DMS53 (cell line): ENCODE results near the gene ZBTB17.
A peak's percentile ranks its signal among the peaks of the same experiment; 100 is the strongest.
"Not testable (repeated sequence)": the region's sequence is repeated elsewhere in the genome, so short reads cannot be mapped to it uniquely, and the experiment has no call there.

Experiments used
- DNase-seq: peaks from one replicate; lab custom pipeline; 2025; lab: John Stamatoyannopoulos, UW

ZBTB17 gene

GRCh38 chr1:15975805-15976680, at the start of gene ZBTB17:
ZBTB17 (minus strand) TSS chr1:15976101; CDS start chr1:15948495, 27,606 bp downstream.
- DNase-seq = peak; percentile 97

- DNase-seq = no peak
These were observed 47.3 kb upstream of the ZBTB17 start for GRCh38 chr1:16023050-16023653.

DNA sequence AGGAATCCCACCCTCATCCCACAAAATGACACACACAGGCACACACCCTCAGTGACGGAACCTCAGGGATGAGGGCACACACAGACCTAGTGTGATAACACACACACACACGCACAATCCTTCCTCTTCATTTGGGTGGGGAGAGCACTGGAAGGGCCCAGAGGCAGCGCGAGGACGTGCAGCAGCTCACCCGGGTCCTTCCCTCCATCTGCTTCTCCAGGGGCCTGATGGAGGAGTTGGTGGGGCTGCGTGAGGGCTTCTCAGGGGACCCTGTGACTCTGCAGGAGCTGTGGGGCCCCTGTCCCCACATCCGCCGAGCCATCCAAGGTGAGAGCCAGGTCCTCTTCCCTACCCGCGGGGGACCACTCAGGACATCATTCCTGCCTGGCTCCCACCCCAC, 46.5 kb upstream of the ZBTB17 start:
- DNase-seq = no peak

- peak; percentile 60 for DNase-seq
These were observed 45.8 kb upstream of the ZBTB17 start, which contains the start of gene CLCNKA for GRCh38 chr1:16021681-16022080. CLCNKA (plus strand) TSS chr1:16022036; CDS start chr1:16022620, 584 bp downstream.

DNA sequence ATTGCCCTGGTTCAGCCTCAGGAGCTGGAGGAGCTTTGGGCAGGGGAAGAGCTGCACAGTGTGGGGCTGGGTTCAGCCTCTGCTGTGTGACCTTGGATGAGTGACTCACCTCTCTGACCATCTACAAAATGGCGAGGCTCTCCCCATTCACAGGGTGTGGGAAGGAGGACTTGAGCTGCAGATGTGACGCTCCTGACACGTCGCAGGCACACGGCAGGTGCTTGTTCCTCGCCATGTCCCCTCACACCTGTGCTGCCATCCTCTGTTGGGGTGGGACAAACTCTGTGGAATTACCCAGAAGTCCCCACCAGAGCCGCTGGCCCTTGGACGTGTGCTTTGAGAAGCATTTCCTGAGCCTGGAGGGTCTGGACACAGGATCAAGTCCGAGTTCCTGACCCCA, 45.0 kb upstream of the ZBTB17 start:
- DNase-seq = not testable (repeated sequence)

DNA sequence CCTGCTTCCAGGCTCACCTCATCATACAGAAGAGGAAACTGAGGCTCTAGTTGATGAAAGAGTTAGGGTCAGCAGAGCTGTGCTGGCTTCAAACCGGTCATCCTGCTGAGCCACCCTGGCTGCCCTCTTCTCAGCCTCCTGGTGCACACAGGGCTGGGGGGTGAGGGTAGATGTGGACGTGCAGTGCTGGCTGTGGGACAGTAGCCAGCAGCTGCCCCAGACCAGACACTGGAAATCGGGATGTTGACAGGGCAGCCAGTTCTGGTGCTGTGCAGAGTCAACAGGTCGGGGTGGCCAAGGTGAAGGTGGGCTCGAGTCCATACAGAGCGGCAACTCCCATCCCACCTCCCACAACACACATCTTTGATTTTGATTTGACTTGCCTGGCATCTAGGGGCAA, 44.4 kb upstream of the ZBTB17 start:
- DNase-seq = no peak

DNA sequence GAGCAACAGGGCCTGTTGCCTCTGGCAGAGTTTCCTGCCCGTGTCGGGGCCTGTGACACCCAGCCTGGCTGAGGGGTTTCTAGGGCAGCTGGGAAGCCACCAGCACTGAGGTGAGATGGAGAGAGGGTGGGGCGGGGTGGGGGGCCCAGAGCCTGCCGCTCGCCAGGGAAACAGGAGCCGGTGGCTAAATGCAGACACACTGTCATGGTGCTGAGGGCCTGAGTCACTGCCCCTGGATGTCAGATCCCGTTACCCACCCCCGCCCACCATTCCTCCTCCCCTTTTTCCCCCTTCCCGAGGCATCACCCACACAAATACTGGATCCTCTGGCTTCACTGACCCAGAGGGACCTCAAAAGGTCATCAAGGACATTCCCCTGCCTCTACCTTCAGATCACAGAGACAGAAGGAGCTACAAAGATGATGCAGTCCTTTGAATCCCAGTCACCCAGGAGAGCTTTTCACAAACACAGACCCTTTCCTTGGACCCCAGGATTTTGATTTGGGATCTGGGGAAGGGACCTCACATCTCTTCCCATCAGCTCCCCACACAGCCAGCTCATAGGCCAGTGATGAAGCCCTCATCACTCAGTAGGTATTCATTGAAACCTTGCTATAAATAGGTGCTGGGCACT, 43.9 kb upstream of the ZBTB17 start:
- no peak for DNase-seq

- no peak for DNase-seq
These were observed 43.1 kb upstream of the ZBTB17 start for GRCh38 chr1:16018749-16019643.

- no peak for DNase-seq
These were observed 42.4 kb upstream of the ZBTB17 start for GRCh38 chr1:16018308-16018707.

- no peak for DNase-seq
These were observed 41.8 kb upstream of the ZBTB17 start, which contains the start of gene HSPB7 for GRCh38 chr1:16017461-16018303. HSPB7 (minus strand) TSS chr1:16018043; CDS start chr1:16017963, 80 bp downstream.

GRCh38 chr1:16017076-16017460, 41.2 kb upstream of the ZBTB17 start:
- DNase-seq = no peak

DNA sequence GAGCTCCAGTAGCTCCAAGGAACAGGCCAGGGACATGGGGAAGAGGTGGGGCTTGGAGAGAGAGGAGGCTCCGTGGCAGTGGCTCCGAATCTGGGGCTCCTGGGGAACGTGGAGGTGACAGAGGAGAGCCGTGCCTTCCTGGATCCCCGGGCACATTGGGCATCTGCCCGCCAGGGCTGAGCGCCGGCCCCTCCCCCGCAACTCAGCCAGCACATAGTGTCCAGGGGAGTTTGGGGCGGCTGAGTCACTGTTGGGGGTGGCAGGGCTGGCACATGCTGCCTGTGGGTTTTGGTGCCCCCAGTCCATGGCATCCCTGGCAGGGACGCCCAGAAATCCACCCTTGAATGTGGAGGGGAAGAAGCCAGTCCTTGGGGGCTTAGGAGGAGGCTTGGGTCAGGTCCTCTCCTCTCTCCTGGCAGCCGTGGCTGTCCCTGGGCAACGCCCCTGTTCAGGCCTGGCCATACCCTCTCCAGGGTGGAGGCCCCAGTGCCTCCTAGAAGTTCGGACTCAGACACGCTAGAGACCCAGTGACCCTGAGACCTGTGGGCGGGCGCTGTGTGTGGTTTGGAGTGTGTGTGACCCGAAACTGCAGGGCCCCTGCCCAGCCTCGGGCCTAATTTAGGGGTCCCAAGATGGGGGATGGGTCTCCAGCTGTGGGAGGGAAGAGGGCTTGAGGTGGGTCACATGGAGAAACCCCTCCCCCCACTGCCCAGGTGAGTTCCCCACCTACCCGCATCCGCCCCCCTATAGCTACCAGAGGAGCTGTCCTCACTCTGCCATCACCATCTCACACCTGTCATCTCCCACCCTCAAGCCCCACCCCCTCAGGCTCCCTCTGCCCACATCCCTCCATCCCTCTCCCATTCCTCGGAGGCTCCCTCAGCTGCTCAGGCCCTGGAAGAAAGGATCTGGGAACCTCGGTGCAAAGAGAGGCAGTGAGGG, 40.3 kb upstream of the ZBTB17 start:
- DNase-seq = no peak

GRCh38 chr1:16015491-16015890, 39.6 kb upstream of the ZBTB17 start:
- DNase-seq = peak; percentile 29

GRCh38 chr1:16014509-16015482, 38.9 kb upstream of the ZBTB17 start:
- DNase-seq = no peak

DNA sequence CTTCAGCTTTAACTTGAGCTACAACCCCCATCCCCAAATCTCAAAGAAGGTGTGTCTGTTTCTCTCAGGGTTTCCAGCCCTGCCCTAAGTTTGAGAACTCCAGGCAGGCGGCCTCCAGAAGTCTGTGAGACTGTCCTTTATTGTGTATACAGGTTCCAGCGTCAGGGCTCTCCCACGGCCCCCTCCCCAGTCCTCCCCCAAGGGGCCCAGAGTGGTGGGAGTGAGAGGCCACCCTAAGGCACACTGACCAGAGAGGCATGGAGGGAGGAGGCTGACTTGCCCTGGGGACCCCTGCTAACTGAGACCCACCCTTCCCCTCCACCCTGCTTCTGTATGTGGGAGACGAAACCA, 38.0 kb upstream of the ZBTB17 start:
- no peak for DNase-seq

DNA sequence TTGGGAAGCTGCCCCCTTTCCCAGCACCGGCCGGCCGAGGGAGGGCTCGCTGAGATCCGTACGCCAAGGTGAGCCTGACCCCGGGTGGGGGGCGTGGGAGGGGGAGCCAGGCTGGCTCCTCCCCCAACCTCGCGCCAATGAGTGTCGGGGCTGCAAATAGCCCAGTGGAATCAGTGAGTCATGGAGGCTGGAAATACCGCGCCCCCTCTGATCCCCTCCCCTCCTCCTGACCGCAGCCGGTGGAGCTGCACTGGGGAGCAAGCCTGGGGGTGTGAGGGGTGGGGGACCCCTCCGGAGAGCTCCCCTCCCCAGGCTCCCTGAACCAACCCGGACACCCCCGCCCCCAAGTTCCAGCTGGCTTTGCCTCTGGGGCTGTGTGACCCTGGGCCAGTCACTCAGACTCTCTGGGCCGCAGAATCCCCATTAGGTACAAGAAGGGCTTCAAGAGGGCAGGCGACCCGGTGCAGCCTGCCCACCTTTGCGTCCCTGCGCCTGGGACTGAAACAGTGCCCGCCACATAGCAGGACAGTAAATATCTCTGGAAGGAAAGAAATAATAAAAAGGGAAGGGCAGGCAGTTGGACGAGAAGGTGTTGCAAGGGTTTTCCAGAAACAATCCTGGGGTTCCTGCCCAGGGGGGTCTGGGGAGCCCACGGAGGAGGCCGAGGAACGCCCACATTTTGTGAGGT, 37.5 kb upstream of the ZBTB17 start:
- DNase-seq = peak; percentile 55

GRCh38 chr1:16012590-16013219, 36.8 kb upstream of the ZBTB17 start:
- peak; percentile 69 for DNase-seq
